ENCODE measurements around the gene MACF1.

The MACF1 gene

DNA sequence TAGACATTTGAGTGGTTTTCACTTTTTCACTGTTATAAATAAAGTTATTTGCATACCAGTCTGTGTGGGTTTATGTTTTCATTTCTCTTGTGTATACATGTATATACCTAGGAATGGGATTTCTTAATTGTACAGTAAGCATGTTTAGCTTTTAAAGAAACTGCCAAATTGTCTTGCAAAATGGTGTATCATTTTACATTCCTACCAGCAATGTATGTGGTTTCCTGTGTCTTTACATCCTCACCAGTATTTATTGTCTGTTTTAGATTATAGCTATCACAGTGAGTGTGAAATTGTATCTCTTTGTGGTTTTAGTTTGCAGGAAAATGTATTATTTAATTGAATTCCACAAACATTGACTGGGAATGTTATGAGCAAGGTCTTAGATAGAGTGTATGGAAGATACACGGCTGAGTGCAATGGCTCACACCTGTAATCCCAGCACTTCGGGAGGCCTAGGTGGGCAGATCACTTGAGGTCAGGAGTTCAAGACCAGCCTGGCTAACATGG, 57.3 kb downstream of the MACF1 start:
- Histone ChIP-seq H3K4me1 (ENCODE audit: low read depth, poor library complexity, severe bottlenecking) (peaks cover 26% of the 10 kb centered on the region), H4K20me1 (ENCODE audit: insufficient read depth) (no peaks in the 10 kb centered on the region), H3K4me2 (no peak overlapping the region; the same call in 1 of the 2 replicates), H3K4me3 (IDR thresholded peaks at IDR 0.05; ENCODE audit: insufficient read depth, low read depth, low read length) (no peak overlapping the region), H3K27ac (no peak overlapping the region), H2AFZ (ENCODE audit: low read depth) (no peak overlapping the region), H3K79me2 (ENCODE audit: insufficient read depth, low read depth) (0 out of 2 replicates have a peak, but pooled peaks cover 6% of the 10 kb centered on the region), H3K27me3 (ENCODE audit: insufficient read depth, low read depth) (no peaks in the 10 kb centered on the region), H3K36me3 (ENCODE audit: insufficient read depth) (no peaks in the 10 kb centered on the region), H3K9ac (no peak overlapping the region)
- no peak for TF ChIP-seq CTCF (conservative IDR thresholded peaks at IDR 0.05; ENCODE audit: low read depth, low read length)

- no peaks in the 10 kb centered on the region for H3K27me3 ChIP-seq (ENCODE audit: insufficient read depth, low read depth)
- 0 out of 2 replicates have a peak, but pooled peaks cover 6% of the 10 kb centered on the region for H3K79me2 ChIP-seq (ENCODE audit: insufficient read depth, low read depth)
- no peak overlapping the region for H3K4me2 ChIP-seq
- no peak overlapping the region for H3K4me3 ChIP-seq (IDR thresholded peaks at IDR 0.05; ENCODE audit: insufficient read depth, low read depth, low read length)
- no peaks in the 10 kb centered on the region for H4K20me1 ChIP-seq (ENCODE audit: insufficient read depth)
- H3K4me1 ChIP-seq (ENCODE audit: low read depth, poor library complexity, severe bottlenecking), result peaks cover 37% of the 10 kb centered on the region
- H3K9ac ChIP-seq, result no peak overlapping the region
- TF ChIP-seq CTCF (conservative IDR thresholded peaks at IDR 0.05; ENCODE audit: low read depth, low read length), result no peak
- H2AFZ ChIP-seq (ENCODE audit: low read depth), result no peak overlapping the region
- no peaks in the 10 kb centered on the region for H3K36me3 ChIP-seq (ENCODE audit: insufficient read depth)
- H3K27ac ChIP-seq, result no peak overlapping the region
These were observed 58.3 kb downstream of the MACF1 start for GRCh38 chr1:39262802-39263201.

DNA sequence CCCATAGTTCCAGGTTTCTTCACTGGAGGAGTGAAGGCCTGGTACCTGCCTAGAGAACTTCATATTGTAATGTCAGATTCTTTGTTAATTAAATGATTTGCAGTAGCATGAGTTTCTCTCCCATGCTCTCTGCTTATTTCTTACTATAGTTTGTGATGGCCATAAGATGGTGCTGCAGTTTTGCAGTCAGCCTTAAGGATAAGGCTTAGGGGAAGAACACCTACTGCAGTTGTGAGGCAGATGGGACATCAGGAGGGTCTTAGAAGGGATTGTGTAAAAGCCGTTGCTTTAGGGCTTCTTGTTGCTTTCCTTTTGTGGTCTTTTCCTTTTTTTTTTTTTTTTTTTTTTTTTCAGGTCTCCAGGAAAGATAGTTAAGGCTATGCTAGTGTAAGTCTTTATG, 61.8 kb downstream of the MACF1 start:
- Histone ChIP-seq H3K36me3 (ENCODE audit: insufficient read depth) (no peaks in the 10 kb centered on the region), H3K27me3 (ENCODE audit: insufficient read depth, low read depth) (no peaks in the 10 kb centered on the region), H3K4me1 (ENCODE audit: low read depth, poor library complexity, severe bottlenecking) (peaks cover 49% of the 10 kb centered on the region), H3K4me3 (IDR thresholded peaks at IDR 0.05; ENCODE audit: insufficient read depth, low read depth, low read length) (no peak overlapping the region), H3K79me2 (ENCODE audit: insufficient read depth, low read depth) (peaks cover 26% of the 10 kb centered on the region), H3K4me2 (no peak overlapping the region), H3K9ac (no peak overlapping the region), H3K27ac (no peak overlapping the region; the same call in 1 of the 2 replicates), H4K20me1 (ENCODE audit: insufficient read depth) (no peaks in the 10 kb centered on the region), H2AFZ (ENCODE audit: low read depth) (no peak overlapping the region)
- TF ChIP-seq CTCF (conservative IDR thresholded peaks at IDR 0.05; ENCODE audit: low read depth, low read length), result no peak; the same call in 1 of the 2 replicates

- peak overlapping the region; percentile 7; the same call in 1 of the 2 replicates for H3K4me2 ChIP-seq
- H3K36me3 ChIP-seq (ENCODE audit: insufficient read depth), result no peaks in the 10 kb centered on the region
- H3K9ac ChIP-seq, result no peak overlapping the region
- no peak for TF ChIP-seq CTCF (conservative IDR thresholded peaks at IDR 0.05; ENCODE audit: low read depth, low read length)
- H3K4me3 ChIP-seq (IDR thresholded peaks at IDR 0.05; ENCODE audit: insufficient read depth, low read depth, low read length), result no peak overlapping the region
- no peaks in the 10 kb centered on the region for H3K27me3 ChIP-seq (ENCODE audit: insufficient read depth, low read depth)
- H3K27ac ChIP-seq, result no peak overlapping the region
- H3K4me1 ChIP-seq (ENCODE audit: low read depth, poor library complexity, severe bottlenecking), result peaks cover 49% of the 10 kb centered on the region
- H3K79me2 ChIP-seq (ENCODE audit: insufficient read depth, low read depth), result peaks cover 31% of the 10 kb centered on the region
- H2AFZ ChIP-seq (ENCODE audit: low read depth), result no peak overlapping the region
- H4K20me1 ChIP-seq (ENCODE audit: insufficient read depth), result no peaks in the 10 kb centered on the region
These were observed 62.3 kb downstream of the MACF1 start for GRCh38 chr1:39266792-39267191.

All from KMS-11 (cell line).